ENCODE measurements around the gene SPINT2. TPM values are rescaled to one million over a fixed set of nuclear protein-coding genes. Genes with fewer than 3 reads are reported as not detected.
"Not testable (repeated sequence)": the region's sequence is repeated elsewhere in the genome, so short reads cannot be mapped to it uniquely, and the experiment has no call there.

Gene SPINT2
- total and polyA plus RNA-seq, 2 donors (not counting 1 experiment from before 2014, with no cell fraction given), result 50.0 to 70.0 TPM

DNA sequence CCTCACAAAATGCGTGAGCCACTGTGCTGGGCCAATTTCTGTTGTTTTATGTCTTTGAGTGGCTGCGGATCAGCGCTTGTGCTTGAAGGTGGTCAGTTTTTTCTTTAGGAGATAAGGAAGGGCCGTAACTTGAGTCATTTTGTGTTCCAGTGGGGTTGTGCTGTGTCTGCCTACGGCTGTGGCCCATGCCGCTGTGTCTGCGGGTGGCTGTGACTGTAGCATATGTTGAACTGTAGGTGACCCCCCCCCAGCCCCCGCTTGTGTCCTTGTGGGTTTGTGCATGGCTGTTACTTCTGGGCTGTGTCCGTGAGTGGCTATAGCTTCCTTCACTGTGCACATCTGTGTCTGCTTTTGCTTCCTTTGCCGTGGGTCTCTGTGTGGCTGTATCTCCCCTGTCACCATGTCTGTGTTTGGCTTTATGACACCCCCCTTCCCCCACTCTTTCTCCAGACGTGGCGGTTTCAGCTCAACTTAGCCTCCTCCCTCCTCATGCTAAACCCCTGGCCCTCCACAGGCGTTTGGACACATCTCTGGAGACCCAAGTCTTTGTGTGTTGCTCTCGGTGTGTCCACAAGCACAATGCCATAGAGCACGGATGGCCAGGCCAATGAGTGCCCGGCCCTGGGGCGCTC is 8.9 kb upstream of the SPINT2 start:
- ChIA-PET POLR2A (interaction anchor here (0.5 to 2.4 kb wide), 5 partner anchors 9 to 46 kb away, joined by 3 to 13 read pairs (median 3); partner anchors contain the start of gene SPINT2), CTCF (interaction anchor here (0.6 to 3.9 kb wide), 12 partner anchors 8 to 357 kb away, joined by 3 to 59 read pairs (median 3); partner anchors contain the start of genes CATSPERG, KCNK6 and SPINT2)
- peak overlapping the region in 1 of 2 donors; percentile 46 for H3K27ac ChIP-seq (ENCODE audit: low read length in 2 of 2)
- no peaks in the 10 kb centered on the region for H3K36me3 ChIP-seq (replicated peaks in 1 of 2; ENCODE audit: control extremely low read depth in 1 of 2, control insufficient read depth in 1 of 2, extremely low read depth in 1 of 2, insufficient read depth in 2 of 2, low read length in 1 of 2)
- 48% methylated on average over 12 of the region's 17 CpGs for WGBS (ENCODE audit: insufficient coverage)
- peaks cover 0 to 3% (median 0%) of the 10 kb centered on the region in 4 experiments for H3K27me3 ChIP-seq (replicated peaks in 1 of 4; ENCODE audit: control extremely low read depth in 1 of 4, control insufficient read depth in 3 of 4, insufficient read depth in 4 of 4, low read length in 3 of 4)
- DNase-seq, result peak; percentile 50
- peak overlapping the region; percentile 94 for H3K4me2 ChIP-seq (replicated peaks; ENCODE audit: low read depth, low read length, poor library complexity, severe bottlenecking)
- Mint-ChIP-seq H3K4me1 (peaks cover 54% of the 10 kb centered on the region), H3K27me3 (no peaks in the 10 kb centered on the region), H3K27ac (peak overlapping the region; percentile 84), H3K4me3 (peak overlapping the region; percentile 81), H3K9me3 (ENCODE audit: insufficient read depth) (no peaks in the 10 kb centered on the region)
- intact Hi-C loops (cut with micrococcal nuclease), result loop anchor here (1.0 to 5.0 kb wide), 2 partner anchors 11 to 358 kb away; no protein-coding TSS in a partner anchor
- peak overlapping the region; percentile 33 to 72 (median 54) for H3K4me3 ChIP-seq (ENCODE audit: control extremely low read depth in 1 of 5, extremely low read depth in 1 of 5, insufficient read depth in 1 of 5, low read depth in 2 of 5, low read length in 4 of 5)
- TF ChIP-seq EZH2 (IDR thresholded peaks at IDR 0.05; ENCODE audit: borderline replicate concordance, insufficient read depth, low read depth, low read length, poor library complexity, severe bottlenecking), result no peak
- TF ChIP-seq, protein P1, sequence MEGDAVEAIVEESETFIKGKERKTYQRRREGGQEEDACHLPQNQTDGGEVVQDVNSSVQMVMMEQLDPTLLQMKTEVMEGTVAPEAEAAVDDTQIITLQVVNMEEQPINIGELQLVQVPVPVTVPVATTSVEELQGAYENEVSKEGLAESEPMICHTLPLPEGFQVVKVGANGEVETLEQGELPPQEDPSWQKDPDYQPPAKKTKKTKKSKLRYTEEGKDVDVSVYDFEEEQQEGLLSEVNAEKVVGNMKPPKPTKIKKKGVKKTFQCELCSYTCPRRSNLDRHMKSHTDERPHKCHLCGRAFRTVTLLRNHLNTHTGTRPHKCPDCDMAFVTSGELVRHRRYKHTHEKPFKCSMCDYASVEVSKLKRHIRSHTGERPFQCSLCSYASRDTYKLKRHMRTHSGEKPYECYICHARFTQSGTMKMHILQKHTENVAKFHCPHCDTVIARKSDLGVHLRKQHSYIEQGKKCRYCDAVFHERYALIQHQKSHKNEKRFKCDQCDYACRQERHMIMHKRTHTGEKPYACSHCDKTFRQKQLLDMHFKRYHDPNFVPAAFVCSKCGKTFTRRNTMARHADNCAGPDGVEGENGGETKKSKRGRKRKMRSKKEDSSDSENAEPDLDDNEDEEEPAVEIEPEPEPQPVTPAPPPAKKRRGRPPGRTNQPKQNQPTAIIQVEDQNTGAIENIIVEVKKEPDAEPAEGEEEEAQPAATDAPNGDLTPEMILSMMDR (IDR thresholded peaks at IDR 0.05), result no peak
- no peaks in the 10 kb centered on the region for H4K20me1 ChIP-seq (ENCODE audit: control insufficient read depth, insufficient read depth, low read length, poor library complexity, severe bottlenecking)
- H2AFZ ChIP-seq (ENCODE audit: insufficient read depth, low read depth, low read length, poor library complexity, severe bottlenecking), result peak overlapping the region; percentile 84
- H3K9ac ChIP-seq (ENCODE audit: low read length), result peak overlapping the region; percentile 63
- peaks cover 55 to 62% of the 10 kb centered on the region in 2 donors for H3K4me1 ChIP-seq (ENCODE audit: control insufficient read depth in 2 of 2, insufficient read depth in 2 of 2, low read length in 2 of 2)
- H3K79me2 ChIP-seq (ENCODE audit: control insufficient read depth, insufficient read depth, low read length), result peaks cover 5% of the 10 kb centered on the region
- peak; percentile 12 for ATAC-seq (ENCODE audit: low read depth)
- H3K9me3 ChIP-seq (ENCODE audit: control extremely low read depth in 1 of 3, control insufficient read depth in 2 of 3, insufficient read depth in 1 of 3, low read length in 2 of 3), result no peaks in the 10 kb centered on the region

DNA sequence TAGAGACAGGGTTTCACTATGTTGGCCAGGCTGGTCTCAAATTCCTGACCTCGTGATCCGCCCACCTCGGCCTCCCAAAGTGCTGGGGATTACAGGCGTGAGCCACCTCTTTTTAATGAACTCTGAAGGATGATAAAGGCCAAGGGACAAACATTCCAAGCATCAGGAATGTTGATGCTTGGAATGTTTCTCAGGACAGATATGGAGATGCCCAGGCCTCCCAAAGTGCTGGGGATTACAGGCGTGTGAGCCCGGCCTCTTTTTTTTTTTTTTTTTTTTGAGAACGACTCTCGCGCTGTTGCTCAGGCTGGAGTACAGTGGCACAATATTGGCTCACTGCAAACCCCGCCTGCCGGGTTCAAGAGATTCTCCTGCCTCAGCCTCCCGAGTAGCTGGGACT is 2.4 kb upstream of the SPINT2 start:
- H3K9me3 Mint-ChIP-seq (ENCODE audit: insufficient read depth); DNase-seq; H4K20me1 ChIP-seq (ENCODE audit: control insufficient read depth, insufficient read depth, low read length, poor library complexity, severe bottlenecking); H3K4me3 ChIP-seq (ENCODE audit: control extremely low read depth in 1 of 5, extremely low read depth in 1 of 5, insufficient read depth in 1 of 5, low read depth in 2 of 5, low read length in 4 of 5); H3K27ac ChIP-seq (ENCODE audit: low read length in 2 of 2); H2AFZ ChIP-seq (ENCODE audit: insufficient read depth, low read depth, low read length, poor library complexity, severe bottlenecking); H3K4me3 Mint-ChIP-seq; ATAC-seq (ENCODE audit: low read depth); H3K27me3 ChIP-seq (replicated peaks in 1 of 4; ENCODE audit: control extremely low read depth in 1 of 4, control insufficient read depth in 3 of 4, insufficient read depth in 4 of 4, low read length in 3 of 4); H3K9ac ChIP-seq (ENCODE audit: low read length); H3K36me3 ChIP-seq (replicated peaks in 1 of 2; ENCODE audit: control extremely low read depth in 1 of 2, control insufficient read depth in 1 of 2, extremely low read depth in 1 of 2, insufficient read depth in 2 of 2, low read length in 1 of 2); H3K27me3 Mint-ChIP-seq; H3K9me3 ChIP-seq (ENCODE audit: control extremely low read depth in 1 of 3, control insufficient read depth in 2 of 3, insufficient read depth in 1 of 3, low read length in 2 of 3); intact Hi-C loops (cut with micrococcal nuclease); H3K4me2 ChIP-seq (replicated peaks; ENCODE audit: low read depth, low read length, poor library complexity, severe bottlenecking); H3K27ac Mint-ChIP-seq: not testable (repeated sequence)
- H3K4me1 Mint-ChIP-seq, result peaks cover 30% of the 10 kb centered on the region
- ChIA-PET POLR2A (interaction anchor here (1.3 kb wide), 1 partner anchor 9 kb away, joined by 4 read pairs; no protein-coding TSS in a partner anchor), CTCF (interaction anchor here (0.9 kb wide), 1 partner anchor 18 kb away, joined by 5 read pairs; no protein-coding TSS in a partner anchor)
- Histone ChIP-seq H3K4me1 (ENCODE audit: control insufficient read depth in 2 of 2, insufficient read depth in 2 of 2, low read length in 2 of 2) (peaks cover 22 to 29% of the 10 kb centered on the region in 2 donors), H3K79me2 (ENCODE audit: control insufficient read depth, insufficient read depth, low read length) (peaks cover 21% of the 10 kb centered on the region)
- 100% methylated on average over 12 of the region's 12 CpGs for WGBS (ENCODE audit: insufficient coverage)

Data from B cell (primary cell).